ENCODE measurements around the gene ASCC2.

DNA sequence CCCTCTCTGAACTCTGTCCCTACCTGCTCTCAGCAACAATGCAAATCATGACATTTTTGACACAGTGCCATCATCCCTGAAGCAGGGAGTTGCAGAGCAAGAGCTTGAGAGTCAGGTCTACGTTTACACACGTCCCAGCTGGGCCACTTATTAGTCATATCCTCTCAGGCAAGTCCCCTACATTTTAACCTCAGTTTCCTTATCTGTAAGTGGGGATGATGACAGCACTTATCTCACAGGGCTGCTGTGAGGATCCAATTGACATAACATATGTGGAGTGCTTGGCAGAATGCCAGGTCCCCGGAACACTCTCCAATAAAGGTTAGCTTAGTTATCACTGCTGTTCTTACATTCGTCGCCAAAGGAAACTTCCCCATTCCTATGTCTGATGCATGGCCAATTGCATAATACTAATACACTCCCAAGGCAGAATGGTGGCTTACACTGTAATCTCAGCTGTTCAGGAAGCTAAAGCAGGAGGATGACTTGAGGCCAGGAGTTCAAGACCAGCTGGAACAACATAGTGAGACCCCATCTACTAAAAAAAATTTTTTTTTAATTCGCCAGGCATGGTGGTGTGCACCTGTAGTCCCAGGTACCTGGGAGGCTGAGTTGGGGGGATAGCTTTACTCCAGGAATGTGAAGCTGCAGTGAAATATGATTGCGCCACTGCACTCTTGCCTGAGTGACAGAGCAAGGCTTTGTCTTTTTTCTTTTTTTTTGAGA is 16.6 kb downstream of the ASCC2 start:
- TF ChIP-seq POLR2A (IDR thresholded peaks at IDR 0.05): no peak
- TF ChIP-seq, protein P1, sequence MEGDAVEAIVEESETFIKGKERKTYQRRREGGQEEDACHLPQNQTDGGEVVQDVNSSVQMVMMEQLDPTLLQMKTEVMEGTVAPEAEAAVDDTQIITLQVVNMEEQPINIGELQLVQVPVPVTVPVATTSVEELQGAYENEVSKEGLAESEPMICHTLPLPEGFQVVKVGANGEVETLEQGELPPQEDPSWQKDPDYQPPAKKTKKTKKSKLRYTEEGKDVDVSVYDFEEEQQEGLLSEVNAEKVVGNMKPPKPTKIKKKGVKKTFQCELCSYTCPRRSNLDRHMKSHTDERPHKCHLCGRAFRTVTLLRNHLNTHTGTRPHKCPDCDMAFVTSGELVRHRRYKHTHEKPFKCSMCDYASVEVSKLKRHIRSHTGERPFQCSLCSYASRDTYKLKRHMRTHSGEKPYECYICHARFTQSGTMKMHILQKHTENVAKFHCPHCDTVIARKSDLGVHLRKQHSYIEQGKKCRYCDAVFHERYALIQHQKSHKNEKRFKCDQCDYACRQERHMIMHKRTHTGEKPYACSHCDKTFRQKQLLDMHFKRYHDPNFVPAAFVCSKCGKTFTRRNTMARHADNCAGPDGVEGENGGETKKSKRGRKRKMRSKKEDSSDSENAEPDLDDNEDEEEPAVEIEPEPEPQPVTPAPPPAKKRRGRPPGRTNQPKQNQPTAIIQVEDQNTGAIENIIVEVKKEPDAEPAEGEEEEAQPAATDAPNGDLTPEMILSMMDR (IDR thresholded peaks at IDR 0.05): no peak
